Psoas muscle (tissue), 8 donors: ENCODE measurements around the gene AVEN. TPM values are rescaled to one million over a fixed set of nuclear protein-coding genes. Genes with fewer than 3 reads are reported as not detected.

Experiments used
- ATAC-seq, 4 donors: fragments of 200-7000 bp; cut with Tn5 transposase; one replicate each; pipeline ENCODE4 v1.9.1; 2020; ENCODE audit warnings: moderate library complexity in 3 of 4, mild to moderate bottlenecking in 2 of 4
- DNase-seq, 2 donors: peaks; one replicate each; pipeline ENCODE4 v3.0.0-alpha.2; 2020
- H3K27ac ChIP-seq: fragments of 200-600 bp; one replicate; pipeline ENCODE4 v1.8.0; 2022
- H3K27me3 ChIP-seq, 3 donors: fragments of 200-600 bp in 1 of 3; one replicate each; pipeline versions ENCODE4 v1.6.1 to v1.8.0; 2013 to 2022; ENCODE audit warnings: low read length in 2 of 3, mild to moderate bottlenecking in 2 of 3, moderate library complexity in 1 of 3; ENCODE audit not compliant: insufficient read depth in 3 of 3
- H3K36me3 ChIP-seq, 2 donors: fragments of 200-600 bp in 1 of 2; one replicate each; pipeline versions ENCODE4 v1.6.1 to v1.8.0; 2013 to 2022; ENCODE audit warnings: low read depth in 1 of 2, mild to moderate bottlenecking in 1 of 2, moderate library complexity in 1 of 2; ENCODE audit not compliant: insufficient read depth in 1 of 2
- H3K4me1 ChIP-seq: fragments of 200-600 bp; one replicate; pipeline ENCODE4 v1.8.0; 2022
- H3K4me3 ChIP-seq: fragments of 200-600 bp; one replicate; pipeline ENCODE4 v1.8.0; 2022; ENCODE audit warnings: mild to moderate bottlenecking
- H3K9me3 ChIP-seq: fragments of 200-600 bp; one replicate; pipeline ENCODE4 v1.8.0; 2022
- CTCF ChIP-seq: fragments of 200-600 bp; IDR thresholded peaks from one replicate; pipeline ENCODE4 v1.8.0; 2022; ENCODE audit warnings: antibody characterized with exemption
- WGBS, 3 donors: extraction: QIAGEN DNeasy Blood & Tissue Kit; methylation state at CpG; one replicate each; pipeline versions ENCODE4 v1.1.6 to v1.1.7; 2013; 5-methylcytosine and 5-hydroxymethylcytosine counted together
- intact Hi-C, 2 donors: fragments of 100-400 bp; cut with DNase I; formaldehyde crosslinking; loops; one replicate each; pipeline versions ENCODE4 v1.11.0 to v1.14.2; 2022
- long read RNA-seq, 2 donors: library from polyadenylated mRNA; unstranded; transcript quantifications; one replicate each; pipeline ENCODE4 v2.0.0, GENCODE V29; 2021
- polyA plus RNA-seq, 3 donors: library from polyadenylated mRNA; stranded (reverse); fragments of 200-250 nt; gene quantifications; one replicate each; pipeline ENCODE4 v1.2.3, GENCODE V29; 2013
- total RNA-seq, 4 donors: library from RNA; stranded (reverse); fragmentation: NEBNext Ultra II Directional in 2 of 4; extraction: Animal tissue kit (Norgen Biotek cat#: 25700) in 2 of 4; gene quantifications; one replicate each; pipeline versions ENCODE4 v1.2.1 to v1.2.4, GENCODE V29; 2021 to 2023
- donor health status: healthy with polysubstance abuse.
- donor health status: DM: no; HTN: no; CAD: no; lungs with moderate emphysema.
- donor health status: Bipolar disorder and iron deficiency.
- donor health status: healthy.
- donor health status: DM: yes; HTN: yes; CAD: no.
- donor health status: DM: no; HTN: no; CAD: no.
- donor health status: DM: no; HTN: no; CAD: no.
- donor health status: DM: yes; HTN: yes; CAD: no.

Gene AVEN
- 10 to 100 TPM; 17.2 to 30.3 (median 21.6) TPM for total RNA-seq
- 10 to 100 TPM; 20.9 to 23.4 (median 22.9) TPM for polyA plus RNA-seq
- long read RNA-seq, donor 1, transcript AVEN-201 (6 exons, 1,605 nt), result major isoform, 51 of 56 reads
- long read RNA-seq, donor 1, partial matches to known transcripts, result 2 of 56 reads
- long read RNA-seq, donor 1, other reads (novel, unspliced or antisense), result 3 of 56 reads
- long read RNA-seq, donor 2, transcript AVEN-201 (6 exons, 1,605 nt), result major isoform, 55 of 60 reads
- long read RNA-seq, donor 2, partial matches to known transcripts, result 2 of 60 reads
- long read RNA-seq, donor 2, other reads (novel, unspliced or antisense), result 3 of 60 reads

- Histone ChIP-seq H3K4me1 (peaks cover 7% of the 10 kb centered on the region), H3K27me3 (no peaks in the 10 kb centered on the region), H3K9me3 (no peaks in the 10 kb centered on the region), H3K36me3 (no peaks in the 10 kb centered on the region), H3K4me3 (peak within 1 kb of the TSS; percentile 84), H3K27ac (peak within 1 kb of the TSS; percentile 91)
- ATAC-seq (peak; percentile 62 to 72 (median 66)), DNase-seq (peak; percentile 58 to 68)
- TF ChIP-seq CTCF, result no peak
- intact Hi-C loops, result no loop called here
- WGBS, 3 donors, result 1 to 3% (median 2%) methylated on average over 39 to 81 of the region's 82 CpGs
Measured at GRCh38 chr15:34038871-34039789, at the start of gene AVEN. TSS of gene AVEN (minus strand) at chr15:34039204. CDS start at chr15:34039046, 158 bp downstream.

GRCh38 chr15:34085746-34086145, 46.7 kb upstream of the AVEN start:
- H3K4me3 ChIP-seq, result no peak overlapping the region
- 42 to 68% (median 57%) methylated on average over 2 of the region's 2 CpGs for WGBS, 3 donors
- TF ChIP-seq CTCF, result no peak
- peaks cover 7% of the 10 kb centered on the region for H3K4me1 ChIP-seq
- DNase-seq, result no peak
- H3K27me3 ChIP-seq, result no peaks in the 10 kb centered on the region
- H3K36me3 ChIP-seq, result peaks cover 4 to 77% of the 10 kb centered on the region in 2 donors
- no peak overlapping the region for H3K27ac ChIP-seq
- intact Hi-C loops, result no loop called here
- no peak for ATAC-seq
- no peaks in the 10 kb centered on the region for H3K9me3 ChIP-seq

- WGBS, 3 donors, result 28 to 47% (median 31%) methylated on average over 7 of the region's 7 CpGs
- peak overlapping the region; percentile 33 for H3K27ac ChIP-seq
- intact Hi-C loops, result no loop called here
- TF ChIP-seq CTCF, result no peak
- ATAC-seq (peak in 3 of 4 donors; percentile 68 to 90 (median 76)), DNase-seq (peak; percentile 28 to 56)
- H3K4me3 ChIP-seq, result no peak overlapping the region
- peaks cover 7% of the 10 kb centered on the region for H3K4me1 ChIP-seq
- H3K27me3 ChIP-seq, result no peaks in the 10 kb centered on the region
- peaks cover 4 to 65% of the 10 kb centered on the region in 2 donors for H3K36me3 ChIP-seq
- no peaks in the 10 kb centered on the region for H3K9me3 ChIP-seq
Measured at GRCh38 chr15:34084086-34084485, 45.1 kb upstream of the AVEN start.

GRCh38 chr15:34079904-34080303, 40.9 kb upstream of the AVEN start:
- 89 to 92% (median 91%) methylated on average over 2 to 4 of the region's 4 CpGs for WGBS, 3 donors
- no peak for ATAC-seq

More at GRCh38 chr15:34079904-34080303, 40.9 kb upstream of the AVEN start:
- no peak for DNase-seq
- Histone ChIP-seq H3K9me3 (no peaks in the 10 kb centered on the region), H3K27ac (no peak overlapping the region), H3K36me3 (peaks cover 0 to 25% of the 10 kb centered on the region in 2 donors), H3K27me3 (no peaks in the 10 kb centered on the region), H3K4me3 (no peak overlapping the region), H3K4me1 (peaks cover 7% of the 10 kb centered on the region)
- no peak for TF ChIP-seq CTCF
- intact Hi-C loops, result no loop called here
